Ovary (tissue), 3 donors: Measurements from ENCODE around the gene YIPF3.

ENCODE experiments used
- CTCF ChIP-seq, 3 donors: fragments of 450-650 bp in 2 of 3; fragments of 200-600 bp in 1 of 3; IDR thresholded peaks; one replicate each; pipeline versions ENCODE4 v1.5.1 to v1.8.0; 2016 to 2022; ENCODE audit warnings: antibody characterized with exemption in 3 of 3, mild to moderate bottlenecking in 1 of 3
- EP300 ChIP-seq: sonication (generic); formaldehyde crosslinking; IDR thresholded peaks from one replicate; pipeline ENCODE4 v1.6.1; 2017; ENCODE audit warnings: antibody characterized with exemption
- POLR2A ChIP-seq: fragments of 450-650 bp; IDR thresholded peaks from one replicate; pipeline ENCODE4 v1.6.1; 2017; ENCODE audit warnings: antibody characterized with exemption, mild to moderate bottlenecking, moderate library complexity
- donor health status: DM: no; HTN: no; CAD: no.

DNA sequence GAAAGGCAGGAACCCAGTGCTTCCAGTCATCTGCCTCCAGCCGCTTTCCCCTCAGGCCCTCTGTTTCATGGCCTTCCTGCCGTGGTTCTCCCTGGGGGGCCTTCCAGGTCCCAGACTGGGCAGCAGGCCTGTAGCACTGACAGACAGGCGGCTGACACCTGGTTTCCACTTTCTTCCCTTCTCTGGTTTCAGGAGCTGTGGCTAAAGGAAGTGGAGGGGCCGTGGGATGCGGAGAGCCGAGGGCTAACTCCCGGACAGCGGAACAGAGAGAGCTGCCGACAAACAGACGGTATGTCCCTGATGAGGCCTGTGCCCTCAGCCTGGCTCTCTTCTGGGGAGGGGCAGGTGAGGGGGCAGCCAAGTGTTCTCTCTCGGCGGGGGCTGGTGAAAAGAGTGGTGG lies 19.0 kb downstream of the YIPF3 start:
- TF ChIP-seq CTCF (IDR thresholded peaks at IDR 0.05), result no peak
- no peak for TF ChIP-seq POLR2A
- no peak for TF ChIP-seq EP300
